GM21576 (cell line): Measurements from ENCODE around the gene SMCO4.

ENCODE experiments used
- ATAC-seq: cut with Tn5 transposase; IDR thresholded peaks from one replicate; pipeline ENCODE4 v1.9.1; 2021; ENCODE audit warnings: mild to moderate bottlenecking, moderate library complexity; ENCODE audit not compliant: unreplicated experiment

Gene SMCO4

GRCh38 chr11:93510196-93510873 is 32.9 kb downstream of the SMCO4 start:
- no peak for ATAC-seq

GRCh38 chr11:93507517-93507916 is 35.7 kb downstream of the SMCO4 start:
- no peak for ATAC-seq

- no peak for ATAC-seq
Measured at GRCh38 chr11:93505703-93506102, 37.5 kb downstream of the SMCO4 start.

GRCh38 chr11:93504110-93505095 is 38.8 kb downstream of the SMCO4 start:
- ATAC-seq: no peak

GRCh38 chr11:93501856-93502255 is 41.3 kb downstream of the SMCO4 start:
- ATAC-seq: no peak

GRCh38 chr11:93500759-93501158 is 42.4 kb downstream of the SMCO4 start:
- no peak for ATAC-seq

GRCh38 chr11:93498641-93499040 is 44.5 kb downstream of the SMCO4 start:
- ATAC-seq: no peak

GRCh38 chr11:93498161-93498560 is 45.0 kb downstream of the SMCO4 start:
- no peak for ATAC-seq

- no peak for ATAC-seq
Measured at GRCh38 chr11:93497596-93497995, 45.6 kb downstream of the SMCO4 start.

- no peak for ATAC-seq
Measured at GRCh38 chr11:93494357-93494756, 48.8 kb downstream of the SMCO4 start.

- ATAC-seq: no peak
Measured at GRCh38 chr11:93493252-93493897, 49.8 kb downstream of the SMCO4 start.

- no peak for ATAC-seq
Measured at GRCh38 chr11:93492464-93493251, 50.5 kb downstream of the SMCO4 start.

GRCh38 chr11:93491973-93492372 is 51.2 kb downstream of the SMCO4 start:
- no peak for ATAC-seq

- ATAC-seq: no peak
Measured at GRCh38 chr11:93490996-93491618, 52.1 kb downstream of the SMCO4 start.

- ATAC-seq: no peak
Measured at GRCh38 chr11:93489841-93490240, 53.4 kb downstream of the SMCO4 start.

- ATAC-seq: no peak
Measured at GRCh38 chr11:93487032-93487483, 56.1 kb downstream of the SMCO4 start.

GRCh38 chr11:93485983-93486382 is 57.2 kb downstream of the SMCO4 start:
- no peak for ATAC-seq

GRCh38 chr11:93484716-93485115 is 58.5 kb downstream of the SMCO4 start:
- no peak for ATAC-seq

- ATAC-seq: no peak
Measured at GRCh38 chr11:93482556-93482955, 60.6 kb downstream of the SMCO4 start.

GRCh38 chr11:93481696-93482095 is 61.5 kb downstream of the SMCO4 start:
- no peak for ATAC-seq
